Measurements from ENCODE around the gene EID3.
"Not testable (repeated sequence)": the region's sequence is repeated elsewhere in the genome, so short reads cannot be mapped to it uniquely, and the experiment has no call there.

Gene EID3

DNA sequence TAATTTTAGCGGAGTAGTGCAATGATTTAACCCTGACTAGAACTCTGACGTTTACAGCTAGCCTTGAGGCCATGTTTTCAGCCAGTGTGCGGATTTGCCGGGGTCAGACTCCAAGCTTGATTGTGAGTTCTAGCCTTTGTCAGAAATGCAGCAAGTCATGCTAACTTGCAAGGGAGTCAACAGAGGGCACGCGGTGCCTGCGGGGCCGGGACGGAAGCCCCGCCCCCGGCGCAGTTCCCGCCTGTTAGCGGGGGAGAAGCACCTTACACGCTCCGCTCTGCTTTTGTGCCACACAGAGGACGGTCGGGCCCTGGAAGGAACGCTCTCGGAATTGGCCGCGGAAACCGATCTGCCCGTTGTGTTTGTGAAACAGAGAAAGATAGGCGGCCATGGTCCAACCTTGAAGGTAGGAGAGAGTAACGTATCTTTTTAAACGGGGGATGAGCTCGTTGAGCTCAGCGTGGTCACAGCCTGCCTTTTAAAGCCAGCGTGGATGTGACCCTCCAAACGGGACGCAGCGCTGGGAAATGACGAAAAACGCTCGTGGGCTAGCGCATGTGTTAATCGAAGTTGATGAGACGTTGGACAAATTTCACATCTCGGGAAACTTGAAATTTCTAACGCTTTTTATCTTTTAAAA, 14.8 kb upstream of the EID3 start:
- peak; percentile 44 to 64 for DNase-seq (ENCODE audit: low read depth in 2 of 2, low spot score in 1 of 2)

DNA sequence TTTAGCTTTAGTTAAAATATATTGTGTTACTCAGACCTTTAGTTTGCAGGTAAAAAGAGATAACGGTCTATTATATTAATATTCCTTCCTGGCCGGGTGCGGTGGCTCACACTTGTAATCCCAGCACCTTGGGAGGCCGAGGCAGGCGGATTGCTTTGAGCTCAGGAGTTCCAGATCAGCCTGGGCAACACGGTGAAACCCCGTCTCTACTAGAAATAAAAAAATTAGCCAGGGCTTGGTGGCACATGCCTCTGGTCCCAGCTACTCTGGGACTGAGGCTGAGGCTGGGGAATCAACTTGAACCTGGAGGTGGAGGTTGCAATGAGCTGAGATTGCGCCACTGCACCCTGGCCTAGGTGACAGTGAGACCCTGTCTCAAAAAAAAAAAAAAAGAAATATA, 13.2 kb upstream of the EID3 start:
- no peak for DNase-seq (ENCODE audit: low read depth in 2 of 2, low spot score in 1 of 2)

DNA sequence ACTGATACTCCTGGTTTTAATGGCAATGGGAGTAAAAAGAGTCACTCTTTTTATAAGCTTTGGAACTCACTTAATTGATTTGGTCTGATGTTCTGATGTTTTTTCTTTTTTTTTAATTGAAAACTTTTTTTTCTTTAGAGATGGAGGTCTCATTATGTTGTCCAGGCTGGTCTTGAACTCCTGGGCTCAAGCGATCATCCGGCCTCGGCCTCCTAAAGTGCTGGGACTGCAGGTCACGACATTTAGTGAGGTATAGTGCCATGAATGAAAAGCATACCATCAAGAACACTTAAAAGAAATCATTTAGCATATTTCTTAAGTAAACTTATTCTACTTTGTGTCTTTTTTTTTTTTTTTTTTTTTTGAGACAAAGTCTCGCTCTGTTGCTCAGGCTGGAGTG, 12.7 kb upstream of the EID3 start:
- DNase-seq (ENCODE audit: low read depth in 2 of 2, low spot score in 1 of 2), result no peak

DNA sequence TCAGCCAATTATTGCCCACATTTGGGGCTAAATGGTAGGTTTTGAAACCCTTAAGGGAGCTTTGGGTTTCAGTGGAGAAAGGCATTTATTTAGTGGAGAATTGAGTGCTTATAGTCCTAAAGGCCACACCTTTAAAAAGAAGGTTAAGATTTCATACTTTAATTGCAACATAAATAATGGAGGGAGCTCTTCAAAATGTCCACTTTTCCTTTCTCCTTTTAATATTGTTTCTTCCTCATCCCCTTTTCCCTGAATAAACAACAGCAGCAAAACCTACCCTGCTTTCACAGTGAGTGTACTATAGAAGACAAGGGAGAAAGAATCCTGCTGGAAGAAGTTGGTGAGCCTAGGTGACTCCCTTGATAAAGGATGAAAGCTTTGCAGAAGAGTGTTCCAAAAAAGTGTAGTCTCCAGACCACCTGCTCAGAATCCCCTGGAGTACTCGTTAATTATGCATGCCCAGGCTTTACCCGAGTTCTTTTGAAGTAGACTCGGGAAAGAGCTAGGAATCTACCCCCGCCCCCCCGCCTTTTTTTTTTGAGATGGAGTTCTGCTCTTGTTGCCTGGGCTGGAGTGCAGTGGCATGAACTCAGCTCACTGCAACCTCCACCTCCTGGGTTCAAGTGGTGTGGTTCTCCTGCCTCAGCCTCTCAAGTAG, 11.5 kb upstream of the EID3 start:
- DNase-seq (ENCODE audit: low read depth in 2 of 2, low spot score in 1 of 2), result no peak

DNA sequence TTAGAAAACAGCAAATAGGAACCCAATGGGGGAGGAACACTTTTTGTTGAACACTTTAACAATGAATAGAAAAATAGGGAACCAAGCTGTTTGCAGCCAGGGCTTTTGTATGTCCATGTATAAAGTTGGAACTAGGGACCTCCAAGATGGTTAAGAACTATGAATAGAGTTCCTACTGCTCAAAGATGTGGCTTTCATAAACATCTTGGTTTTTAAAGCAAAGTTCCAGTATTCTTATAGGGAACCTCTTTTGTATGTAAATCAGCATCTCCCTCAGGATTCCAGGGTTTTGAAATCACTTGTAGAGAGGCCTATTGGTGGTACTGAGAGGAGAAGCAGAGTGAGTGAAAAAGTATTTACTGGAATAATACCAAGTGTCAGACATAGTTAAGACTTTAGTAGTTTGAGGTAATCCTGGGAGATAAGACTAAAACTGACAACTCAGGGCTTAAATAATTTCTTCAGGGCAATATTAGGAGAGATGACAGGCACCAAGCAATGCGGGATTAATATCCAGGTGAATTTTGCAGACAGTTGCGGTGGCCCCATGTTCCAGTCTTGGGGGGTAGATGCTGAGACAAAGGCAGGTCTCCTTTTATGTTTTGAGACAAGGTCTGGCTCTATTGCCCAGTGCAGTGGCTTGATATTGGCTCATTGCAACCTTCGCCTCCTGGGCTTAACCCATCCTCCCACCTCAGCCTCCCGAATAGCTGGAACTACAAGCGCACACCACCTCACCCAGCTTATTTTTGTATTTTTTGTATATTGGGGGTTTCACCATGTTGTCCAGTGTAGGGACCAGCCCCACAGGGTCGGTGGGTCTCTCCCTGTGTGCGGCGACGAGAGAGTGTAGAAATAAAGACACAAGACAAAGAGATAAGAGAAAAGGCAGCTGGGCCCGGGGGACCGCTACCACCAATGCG, 10.4 kb upstream of the EID3 start:
- DNase-seq (ENCODE audit: low read depth in 2 of 2, low spot score in 1 of 2), result no peak

DNA sequence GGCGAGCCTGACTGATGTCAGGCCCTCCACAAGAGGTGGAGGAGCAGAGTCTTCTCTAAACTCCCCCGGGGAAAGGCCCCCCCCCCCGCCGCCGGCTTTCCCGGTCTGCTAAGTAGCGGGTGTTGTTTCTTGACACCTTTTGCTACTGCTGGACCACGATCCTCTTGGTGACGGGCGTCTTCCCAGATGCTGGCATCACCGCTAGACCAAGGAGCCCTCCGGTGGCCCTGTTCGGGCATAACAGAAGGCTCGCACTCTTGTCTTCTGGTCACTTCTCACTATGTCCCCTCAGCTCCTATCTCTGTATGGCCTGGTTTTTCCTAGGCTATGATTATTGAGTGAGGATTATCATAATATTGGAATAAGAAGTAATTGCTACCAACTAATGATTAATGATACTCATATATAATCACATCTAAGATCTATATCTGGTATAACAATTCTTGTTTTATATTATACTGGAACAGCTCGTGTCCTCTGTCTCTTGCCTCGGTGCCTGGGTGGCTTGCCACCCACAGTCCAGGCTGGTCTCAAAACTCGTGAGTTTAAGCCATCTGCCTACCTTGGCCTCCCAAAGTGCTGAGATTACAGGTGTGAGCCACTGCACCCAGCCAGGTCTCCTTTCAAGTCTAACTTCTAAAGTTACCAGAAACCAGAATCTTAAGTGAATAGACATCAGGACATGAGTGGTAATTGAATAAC, 9.2 kb upstream of the EID3 start:
- not testable (repeated sequence) for DNase-seq (ENCODE audit: low read depth in 2 of 2, low spot score in 1 of 2)

DNA sequence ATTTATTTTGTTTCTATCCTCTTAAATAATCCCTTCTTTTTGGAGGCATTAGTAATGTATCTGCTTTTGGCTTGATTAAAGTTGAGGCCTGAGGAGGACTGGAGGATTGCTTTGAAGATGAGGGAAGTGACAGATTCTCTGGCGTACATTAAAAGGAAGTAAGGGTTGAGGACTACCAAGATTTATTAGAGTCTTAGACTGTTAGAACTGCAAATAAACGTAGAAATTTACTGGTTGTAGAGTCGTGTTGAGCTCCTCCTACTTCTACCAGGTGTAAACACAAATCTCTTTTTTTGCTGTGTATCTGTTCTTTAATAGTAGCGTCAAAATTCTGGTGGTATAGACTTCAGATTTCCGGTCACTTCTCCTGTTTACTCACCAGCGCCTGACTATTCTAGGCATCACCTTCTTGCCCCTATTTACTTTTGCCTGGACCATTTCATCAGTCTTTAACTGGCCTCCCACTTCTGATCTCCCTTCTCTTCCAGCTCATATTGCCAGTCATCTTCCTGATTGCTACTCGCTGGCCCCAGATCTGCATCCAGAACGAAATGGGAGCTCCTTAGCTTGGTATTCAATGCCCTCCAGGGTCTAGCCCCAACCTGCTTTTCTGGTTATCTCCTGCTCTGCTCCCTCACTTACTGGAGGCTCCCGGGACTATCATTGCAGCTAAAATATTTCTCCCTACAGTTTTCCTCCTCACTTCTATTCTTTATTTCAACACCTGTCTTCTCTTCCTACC, 8.4 kb upstream of the EID3 start:
- no peak for DNase-seq (ENCODE audit: low read depth in 2 of 2, low spot score in 1 of 2)

DNA sequence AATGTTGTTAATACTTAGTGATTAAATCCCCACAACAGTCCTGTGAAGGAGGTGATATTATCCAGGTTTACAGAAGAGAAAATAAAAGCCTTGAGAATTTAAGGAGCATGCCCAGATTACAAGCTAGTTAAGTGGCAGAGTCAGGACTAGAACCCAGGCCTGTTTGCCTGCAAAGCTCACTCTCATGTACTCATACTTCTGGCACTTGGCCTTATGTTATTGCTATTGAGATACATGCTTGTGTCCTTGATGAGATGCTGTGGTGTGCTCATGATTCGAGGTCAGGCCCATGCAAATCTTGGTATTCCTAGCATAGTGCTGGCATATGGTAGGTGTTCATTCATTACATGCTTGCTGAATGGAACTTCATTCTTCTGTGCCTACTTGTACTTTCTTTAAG, 7.6 kb upstream of the EID3 start:
- DNase-seq (ENCODE audit: low read depth in 2 of 2, low spot score in 1 of 2), result no peak

DNA sequence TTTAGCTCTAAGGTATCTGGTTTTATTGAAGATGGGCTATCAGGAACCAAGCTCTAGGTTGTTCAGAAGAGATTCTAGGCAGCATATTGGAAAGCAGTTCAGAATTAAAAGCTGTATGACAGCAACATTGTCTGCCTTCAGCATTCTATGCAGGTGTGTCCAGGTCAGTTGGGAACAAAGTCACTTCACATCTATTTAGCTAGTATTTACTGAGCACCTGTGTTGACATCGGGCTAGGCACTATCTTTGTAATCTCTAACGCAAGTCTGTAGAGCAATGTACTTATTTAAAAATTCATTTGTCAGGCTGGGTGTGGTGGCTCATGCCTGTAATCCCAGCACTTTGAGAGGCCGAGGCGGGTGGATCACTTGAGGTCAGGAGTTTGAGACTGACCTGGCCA, 6.8 kb upstream of the EID3 start:
- no peak for DNase-seq (ENCODE audit: low read depth in 2 of 2, low spot score in 1 of 2)

DNA sequence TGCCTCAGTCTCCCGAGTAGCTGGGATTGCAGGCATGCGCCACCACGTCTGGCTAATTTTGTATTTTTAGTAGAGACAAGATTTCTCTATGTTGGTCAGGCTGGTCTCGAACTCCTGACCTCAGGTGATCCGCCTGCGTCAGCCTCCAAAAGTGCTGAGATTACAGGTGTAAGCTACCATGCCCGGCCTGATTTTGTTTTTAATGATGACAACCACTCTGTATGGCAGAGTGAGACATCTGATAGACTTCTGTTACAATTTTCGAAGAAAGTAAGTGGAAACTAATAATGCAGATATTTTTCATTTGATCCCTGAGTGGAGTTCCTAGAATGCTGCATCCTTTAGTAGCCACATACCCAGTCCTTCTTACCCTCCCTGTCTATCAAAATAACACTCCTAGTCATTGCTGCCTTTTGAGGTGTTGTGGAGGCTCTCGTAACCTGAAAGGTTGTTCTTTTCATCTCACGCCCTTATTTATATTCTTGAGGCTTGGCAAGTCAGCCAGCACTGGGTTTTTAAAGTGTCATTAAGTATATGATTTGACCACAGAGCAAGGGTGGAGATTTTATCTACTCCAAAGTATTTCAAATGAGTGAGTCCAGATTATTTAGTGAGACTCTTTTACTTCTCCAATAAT, 5.9 kb upstream of the EID3 start:
- DNase-seq (ENCODE audit: low read depth in 2 of 2, low spot score in 1 of 2), result no peak

DNA sequence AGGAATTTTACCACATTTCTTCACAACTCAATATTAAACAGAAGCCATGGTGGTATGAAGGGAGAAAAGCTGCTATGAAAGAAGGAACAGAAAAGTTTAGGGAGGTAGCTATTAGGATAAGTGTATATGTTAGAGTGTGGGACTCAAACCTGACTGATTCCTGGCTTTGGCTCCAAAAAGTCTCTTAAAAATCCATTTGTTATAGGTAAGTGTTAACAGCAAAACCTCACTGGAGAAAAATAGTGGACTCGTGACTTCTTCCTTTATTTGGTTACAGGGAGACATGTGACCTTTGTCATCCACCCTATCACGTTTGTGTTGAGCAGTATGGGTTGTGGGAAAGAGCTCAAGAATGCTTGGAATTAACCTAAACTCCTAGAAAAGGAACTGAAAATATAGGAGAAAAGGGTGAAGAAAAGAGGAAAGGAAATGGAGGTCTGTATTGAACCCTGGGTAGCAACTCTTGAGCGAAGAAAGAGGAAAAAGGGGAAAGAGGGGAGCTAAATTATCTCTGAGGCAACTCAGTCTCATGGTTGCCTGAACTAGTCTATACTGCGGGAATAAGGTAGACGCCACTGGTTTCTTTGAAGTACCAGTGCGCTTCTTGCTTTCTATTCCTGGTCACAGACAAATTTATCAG, 3.6 kb upstream of the EID3 start:
- no peak for DNase-seq (ENCODE audit: low read depth in 2 of 2, low spot score in 1 of 2)

DNA sequence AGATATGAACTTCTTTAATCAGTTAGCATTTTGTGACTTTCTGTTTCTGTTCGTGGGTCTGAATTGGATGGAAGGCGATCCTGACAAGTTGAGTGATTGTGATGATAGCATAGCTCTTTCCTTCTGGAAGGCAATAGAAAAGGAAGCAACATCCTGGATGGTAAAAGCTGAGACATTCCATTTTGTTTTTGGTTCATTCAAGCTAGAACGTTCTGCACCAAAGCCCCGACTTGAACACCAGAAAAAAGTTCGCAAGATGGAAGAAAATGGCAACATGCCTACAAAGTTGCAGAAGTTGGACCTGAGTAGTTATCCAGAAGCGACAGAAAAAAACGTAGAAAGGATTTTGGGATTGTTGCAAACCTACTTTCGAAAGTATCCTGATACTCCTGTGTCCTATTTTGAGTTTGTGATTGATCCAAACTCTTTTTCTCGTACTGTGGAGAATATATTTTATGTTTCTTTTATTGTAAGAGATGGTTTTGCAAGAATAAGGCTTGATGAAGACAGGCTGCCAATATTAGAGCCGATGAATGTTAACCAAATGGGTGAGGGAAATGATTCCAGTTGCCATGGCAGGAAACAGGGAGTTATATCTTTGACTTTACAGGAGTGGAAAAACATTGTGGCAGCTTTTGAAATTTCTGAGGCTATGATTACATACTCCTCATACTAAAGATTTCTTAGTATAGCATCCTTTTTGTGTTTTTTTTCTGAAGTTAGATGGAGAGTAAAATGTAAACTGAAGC, 896 bp downstream of the EID3 start:
- no peak for DNase-seq (ENCODE audit: low read depth in 2 of 2, low spot score in 1 of 2)

DNA sequence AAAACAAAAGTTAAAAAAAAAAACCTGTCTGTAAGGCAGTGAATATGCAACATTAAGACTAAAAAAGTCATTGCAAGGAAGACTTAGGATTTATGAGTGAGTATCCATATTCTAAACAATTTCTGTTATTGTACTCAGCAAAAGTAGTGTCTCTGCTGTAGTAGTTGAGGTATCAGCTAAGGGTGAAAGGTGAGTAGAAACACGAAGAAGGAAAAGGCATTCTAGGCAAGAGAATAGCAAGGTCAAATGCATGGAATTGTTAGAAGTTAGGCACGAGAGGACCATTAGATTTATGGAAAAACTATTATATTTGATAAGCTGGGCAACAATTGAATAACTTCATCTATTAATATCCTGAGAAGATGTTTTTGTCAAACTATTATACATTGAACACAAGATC, 1.8 kb downstream of the EID3 start:
- DNase-seq (ENCODE audit: low read depth in 2 of 2, low spot score in 1 of 2), result no peak

DNA sequence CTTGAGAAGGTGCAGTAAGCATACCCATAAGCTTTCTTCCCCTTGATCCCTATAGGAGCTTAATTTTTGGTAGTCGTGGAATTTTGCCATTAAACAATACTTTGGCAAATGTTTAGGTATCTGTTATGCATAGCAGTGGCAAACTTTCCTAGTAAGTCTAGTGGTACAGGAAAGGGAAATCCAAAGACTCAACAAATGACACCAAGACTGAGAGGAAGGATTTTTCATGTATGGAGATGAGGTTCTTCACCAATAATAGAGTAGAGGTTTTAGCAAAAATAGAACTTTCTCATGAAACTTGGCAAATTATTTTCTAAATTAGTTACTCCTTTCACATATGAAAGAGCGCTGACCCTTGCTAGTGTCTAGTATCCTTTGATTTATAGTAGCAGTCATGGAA, 2.8 kb downstream of the EID3 start:
- no peak for DNase-seq (ENCODE audit: low read depth in 2 of 2, low spot score in 1 of 2)

DNA sequence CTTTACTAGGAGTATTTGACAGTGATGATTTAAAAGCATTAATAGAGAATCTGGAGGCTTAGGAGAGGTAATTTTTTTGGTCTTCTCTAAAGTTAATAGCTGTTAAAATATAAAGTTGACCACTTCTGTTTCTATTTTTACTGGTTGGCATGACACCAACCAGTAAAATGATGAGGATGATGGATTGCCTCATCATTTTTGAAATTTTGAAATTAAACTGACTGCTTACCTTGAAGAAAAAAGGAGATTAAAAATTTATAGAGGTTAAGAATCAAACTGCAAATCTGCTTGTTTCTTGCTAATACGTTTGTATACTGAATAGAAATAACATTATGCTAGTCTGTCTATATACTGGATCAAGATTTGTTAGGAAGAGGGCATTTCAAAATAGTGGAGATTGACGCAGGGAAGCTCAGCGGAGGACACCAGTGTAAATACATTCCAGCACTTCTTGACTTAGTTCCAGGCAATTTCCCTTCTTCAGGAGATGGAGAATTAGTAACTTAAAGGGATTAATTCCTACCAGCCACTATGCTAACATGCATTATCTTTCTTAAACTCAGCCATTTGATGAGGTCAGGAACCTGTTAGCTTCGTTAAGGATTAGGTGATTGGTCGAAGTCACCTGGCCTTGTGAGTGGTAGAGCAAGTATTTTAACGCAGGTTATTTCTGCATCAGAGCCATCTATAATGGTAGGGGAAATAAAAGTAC, 3.6 kb downstream of the EID3 start:
- no peak for DNase-seq (ENCODE audit: low read depth in 2 of 2, low spot score in 1 of 2)

DNA sequence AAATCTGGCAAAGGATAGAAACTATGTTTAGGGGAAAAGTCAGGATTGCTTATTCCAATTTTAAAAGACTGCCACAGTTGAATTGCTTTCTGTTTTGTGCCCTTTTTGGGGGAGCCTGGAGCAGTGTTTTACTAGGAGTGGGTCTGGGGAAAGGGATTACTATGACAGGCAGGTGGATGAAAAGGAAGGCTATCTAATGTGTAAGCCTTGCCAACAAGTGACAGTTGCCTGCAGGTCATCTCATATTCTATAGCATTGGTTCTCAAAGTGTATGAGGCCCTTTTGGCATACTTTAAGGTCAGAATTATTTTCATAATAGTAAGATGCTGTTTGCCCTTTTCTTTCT, 4.1 kb downstream of the EID3 start:
- DNase-seq (ENCODE audit: low read depth in 2 of 2, low spot score in 1 of 2), result no peak

DNA sequence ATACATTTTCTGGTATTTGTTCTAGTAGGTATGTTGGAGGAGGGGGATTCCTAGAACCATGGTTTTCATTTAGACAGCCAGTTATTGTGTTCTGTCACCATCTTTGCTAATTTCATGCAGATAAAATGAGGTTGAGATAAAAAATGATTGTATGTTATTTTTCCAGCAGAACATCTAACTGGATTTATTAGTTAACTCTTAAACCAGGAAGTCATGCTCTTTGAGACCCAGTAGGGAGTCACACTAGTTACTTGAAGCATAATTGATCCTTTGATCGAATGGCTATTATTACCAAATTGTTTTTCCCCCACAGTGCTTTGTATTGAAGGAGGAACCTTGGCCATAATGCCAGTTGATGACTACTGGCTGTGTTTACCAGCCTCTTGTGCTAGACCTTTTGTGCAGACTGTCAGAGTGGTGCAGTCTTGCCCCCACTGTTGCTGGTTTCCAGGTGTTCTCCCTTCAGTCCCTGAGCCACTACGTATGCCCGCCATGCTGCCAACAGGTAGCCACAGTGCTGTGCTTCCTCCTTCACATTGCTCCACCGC, 6.0 kb downstream of the EID3 start:
- DNase-seq (ENCODE audit: low read depth in 2 of 2, low spot score in 1 of 2), result no peak
